GM21825 (cell line): ENCODE measurements around the gene SMAD7.

Experiments
- ATAC-seq: cut with Tn5 transposase; IDR thresholded peaks from one replicate; pipeline ENCODE4 v1.9.1; 2021; ENCODE audit warnings: mild to moderate bottlenecking, moderate library complexity; ENCODE audit not compliant: unreplicated experiment

SMAD7 gene

DNA sequence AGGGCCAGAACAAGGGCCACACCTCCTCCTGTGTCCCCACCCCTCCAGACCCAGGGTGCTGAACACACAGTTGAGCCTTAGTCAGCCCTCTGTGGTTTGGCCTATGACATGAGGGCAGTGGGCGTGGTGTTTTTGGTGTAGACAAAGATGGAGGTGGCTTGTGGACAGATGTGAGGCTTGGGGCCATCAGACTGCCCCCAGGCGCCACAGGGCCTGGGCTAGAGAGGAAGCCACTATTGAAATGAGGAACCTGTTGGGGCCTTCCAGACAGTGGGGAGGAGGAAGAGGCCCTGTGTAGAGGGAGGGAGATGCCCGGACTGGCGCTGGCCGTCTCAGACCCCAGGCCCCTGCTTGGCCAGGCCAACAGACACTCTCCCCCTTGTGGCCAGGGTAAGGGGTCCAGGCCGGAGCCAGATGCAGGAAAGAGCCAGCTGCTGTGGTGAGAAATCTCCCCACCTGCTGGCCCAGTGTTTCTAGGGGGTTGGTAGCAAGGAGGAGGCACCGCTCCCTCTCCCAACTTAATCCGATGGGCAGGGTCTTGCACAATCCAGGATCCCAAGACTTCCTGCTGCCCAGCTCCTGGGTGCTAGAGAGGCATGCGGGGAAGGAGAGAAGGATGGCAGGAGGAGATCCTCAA lies 53.8 kb downstream of the SMAD7 start:
- peak; percentile 64 for ATAC-seq

- no peak for ATAC-seq
Measured at GRCh38 chr18:48896326-48896874, 54.4 kb downstream of the SMAD7 start.

- ATAC-seq = no peak
Measured at GRCh38 chr18:48894799-48895346, 55.9 kb downstream of the SMAD7 start.

- no peak for ATAC-seq
Measured at GRCh38 chr18:48893608-48894600, 56.9 kb downstream of the SMAD7 start.

- no peak for ATAC-seq
Measured at GRCh38 chr18:48893061-48893607, 57.6 kb downstream of the SMAD7 start.

GRCh38 chr18:48892146-48892855 lies 58.5 kb downstream of the SMAD7 start:
- ATAC-seq = no peak

GRCh38 chr18:48891721-48892120 lies 59.0 kb downstream of the SMAD7 start:
- ATAC-seq = no peak

- no peak for ATAC-seq
Measured at GRCh38 chr18:48889981-48890762, 60.6 kb downstream of the SMAD7 start.

GRCh38 chr18:48889115-48889941 lies 61.4 kb downstream of the SMAD7 start:
- ATAC-seq = no peak

- ATAC-seq = no peak
Measured at GRCh38 chr18:48888773-48889080, 62.0 kb downstream of the SMAD7 start.

DNA sequence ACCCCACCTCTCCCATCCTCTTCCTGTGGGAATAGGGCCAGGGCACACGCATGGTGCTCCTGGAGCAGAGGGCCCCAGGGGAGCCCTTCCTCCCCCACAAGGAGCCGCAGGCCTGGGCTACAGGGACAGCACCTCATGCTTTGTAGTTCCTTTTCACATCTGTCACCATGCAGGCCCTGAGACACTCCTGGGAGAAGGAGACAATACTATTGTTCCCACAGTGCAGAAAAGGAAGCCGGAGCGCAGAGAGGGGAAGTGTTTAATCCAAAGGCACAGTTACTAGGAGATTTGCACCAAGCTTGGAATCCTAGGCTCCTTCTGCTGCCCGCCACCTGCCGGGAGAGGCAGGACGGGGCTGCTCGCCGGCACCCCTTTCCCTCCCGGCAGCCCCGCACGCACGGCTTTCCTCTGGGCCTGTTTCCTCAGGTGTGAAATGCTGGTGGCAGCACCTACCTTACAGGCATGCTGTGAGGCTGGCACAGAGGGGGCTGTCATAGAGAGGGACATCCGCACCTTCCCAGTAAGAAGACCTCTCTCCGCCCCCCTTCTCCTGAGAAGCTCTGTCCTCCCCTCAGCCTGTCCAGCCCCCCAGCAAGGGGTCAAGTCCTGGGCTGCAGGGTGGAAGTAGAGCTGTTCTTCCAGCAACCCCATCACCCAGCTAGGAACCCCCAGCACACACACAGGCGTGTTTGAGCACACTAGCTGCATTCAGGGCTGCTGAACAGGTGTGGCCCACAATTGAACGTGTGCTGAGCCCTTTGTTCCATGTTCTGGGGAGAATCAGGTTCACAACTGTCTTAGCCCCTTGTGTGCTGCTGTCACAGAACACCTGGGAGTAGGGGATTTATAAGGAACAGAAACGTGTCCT lies 62.6 kb downstream of the SMAD7 start:
- no peak for ATAC-seq

DNA sequence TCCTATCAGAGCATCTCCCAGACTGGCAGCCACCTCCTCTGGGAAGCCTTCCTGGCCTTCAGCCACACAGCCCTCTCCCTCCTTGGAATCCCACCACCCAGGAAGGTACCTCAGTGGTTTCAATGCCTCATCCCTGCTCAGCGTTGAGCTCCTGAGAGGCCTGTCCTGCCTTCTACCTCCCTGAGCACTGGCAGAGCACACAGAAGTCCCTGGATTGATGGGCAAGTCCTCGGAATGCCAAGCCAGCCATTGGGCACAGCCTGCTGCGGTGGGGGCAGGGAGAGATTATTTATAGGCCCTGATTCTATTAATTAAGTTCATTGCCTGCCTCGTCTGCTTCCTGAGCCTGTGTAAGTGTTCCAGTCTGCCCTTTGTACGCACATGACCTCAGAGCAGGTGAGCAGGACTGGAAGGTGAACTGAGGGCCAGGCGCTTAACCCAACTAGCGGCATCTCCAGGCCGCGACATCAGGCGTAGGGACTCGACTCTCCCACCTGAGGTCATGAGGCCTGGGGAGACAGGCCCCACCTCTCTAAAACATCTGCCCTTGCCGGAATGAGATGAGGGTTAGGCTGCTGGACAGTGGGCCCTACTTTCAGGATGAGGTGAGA lies 63.4 kb downstream of the SMAD7 start:
- no peak for ATAC-seq

DNA sequence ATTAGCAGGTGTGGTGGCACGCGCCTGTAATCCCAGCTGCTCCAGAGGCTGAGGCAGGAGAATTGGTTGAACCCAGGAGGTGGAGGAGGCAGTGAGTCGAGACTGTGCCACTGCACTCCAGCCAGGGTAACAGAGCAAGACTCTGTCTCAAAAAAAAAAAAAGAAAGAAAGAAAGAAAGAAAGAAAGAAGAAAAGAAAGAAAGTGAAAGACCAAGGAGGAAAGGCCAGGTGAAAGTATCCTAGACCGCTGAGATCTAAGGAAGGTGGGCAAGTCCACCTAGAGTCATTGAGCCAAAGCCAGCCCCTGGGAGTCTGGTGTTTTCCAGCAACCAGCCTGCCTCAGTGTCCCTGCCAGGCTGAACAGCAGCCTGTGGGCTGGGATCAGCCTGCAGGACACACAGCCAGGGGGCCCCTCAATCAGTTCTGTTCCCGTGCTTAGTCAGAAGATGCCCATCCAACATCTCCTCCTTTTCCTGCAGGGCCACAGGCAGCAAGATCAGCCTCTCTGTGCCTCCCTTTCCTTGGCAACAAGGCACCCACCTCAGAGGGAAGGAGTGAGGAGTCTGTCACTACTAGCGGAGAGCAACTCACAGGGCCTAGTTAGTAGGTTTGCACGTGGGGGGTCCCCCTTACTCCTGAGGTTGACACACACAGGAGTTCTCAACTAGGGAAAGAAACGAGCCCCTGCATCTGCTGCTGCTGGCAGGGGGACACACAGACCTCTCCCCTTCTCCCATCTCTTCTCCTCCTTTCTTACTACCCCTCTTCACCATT lies 64.1 kb downstream of the SMAD7 start:
- no peak for ATAC-seq

DNA sequence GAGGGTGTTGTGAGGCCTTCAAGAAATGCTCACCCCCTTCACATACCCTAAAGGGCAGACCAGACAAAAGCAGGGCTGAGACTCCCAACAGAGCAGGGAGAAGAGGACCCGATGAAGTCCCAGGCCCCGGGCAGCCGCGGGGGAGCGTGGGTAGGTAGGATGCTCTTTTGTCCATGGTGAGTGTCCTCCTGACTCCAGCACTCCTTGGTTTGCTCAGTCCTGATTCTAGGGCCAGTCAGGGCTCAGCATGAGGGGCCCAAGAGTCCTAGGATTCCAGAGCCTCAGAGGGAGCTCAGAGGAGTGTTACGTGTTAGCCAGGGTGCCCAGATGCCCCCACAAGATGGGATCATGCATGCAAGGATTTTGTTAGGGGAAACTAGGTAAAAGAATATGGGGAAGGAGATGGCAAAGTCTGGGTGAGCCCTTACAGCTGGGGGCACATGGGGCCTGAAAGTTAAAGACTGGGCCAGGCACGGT lies 64.8 kb downstream of the SMAD7 start:
- ATAC-seq = no peak

DNA sequence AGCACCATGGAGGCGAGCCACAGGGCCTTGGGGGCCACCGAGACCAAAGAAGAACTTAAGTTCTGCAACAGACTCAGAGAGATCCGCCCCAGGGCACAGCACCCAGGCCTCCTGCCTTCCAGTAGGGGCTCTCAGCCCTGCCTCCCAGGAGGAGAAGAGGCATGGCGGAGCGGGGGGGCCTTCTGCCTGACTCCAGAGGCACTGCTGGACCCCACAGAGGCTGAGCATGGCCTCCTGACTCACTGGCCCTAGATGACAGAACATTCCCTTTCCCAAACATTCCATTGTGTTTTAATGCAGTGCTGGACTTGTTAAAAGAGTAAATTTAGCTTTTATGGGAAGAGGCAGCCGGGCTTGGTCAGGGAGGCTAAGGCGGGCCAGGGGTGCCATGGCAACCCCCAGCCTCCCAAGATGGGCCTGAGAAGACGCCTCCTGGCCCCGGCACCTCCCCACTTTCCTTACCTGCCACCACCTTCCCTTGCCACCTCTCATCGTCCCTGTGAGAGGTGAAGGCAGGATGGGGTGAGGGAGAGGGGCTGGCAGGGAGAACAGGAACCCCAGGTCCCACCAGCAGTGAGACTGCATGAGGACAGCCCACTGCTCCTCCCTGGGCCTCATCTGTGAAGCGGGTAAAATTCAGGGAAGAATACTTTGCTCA lies 65.4 kb downstream of the SMAD7 start:
- no peak for ATAC-seq

DNA sequence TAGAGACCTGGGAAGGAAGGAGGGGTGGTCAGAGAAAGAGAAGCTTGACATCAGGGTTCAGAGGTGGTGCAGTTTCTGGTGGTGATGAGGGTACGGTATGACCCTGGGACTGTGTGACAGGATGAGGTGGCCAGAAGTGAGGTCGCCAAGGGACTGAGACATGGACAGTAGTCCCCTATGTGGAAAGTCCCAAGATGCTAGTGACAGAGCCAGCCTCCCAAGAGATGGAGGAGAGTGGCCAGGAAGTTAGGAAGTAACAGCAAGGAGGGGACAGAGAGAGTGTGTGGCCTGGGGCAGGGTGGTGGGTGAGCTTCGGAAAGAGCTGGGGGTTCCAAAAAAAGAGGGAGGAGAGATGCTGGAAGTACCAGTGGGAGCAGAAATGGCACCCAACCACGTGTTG lies 66.0 kb downstream of the SMAD7 start:
- ATAC-seq = no peak
